HUES48 (cell line): ENCODE data around the gene MAP7D3.
"Not testable (repeated sequence)": the region's sequence is repeated elsewhere in the genome, so short reads cannot be mapped to it uniquely, and the experiment has no call there.

Source experiments
- H3K27ac ChIP-seq: one replicate; pipeline ENCODE4 v1.7.0; 2013; ENCODE audit warnings: low read depth, low read length, inconsistent platforms
- H3K27me3 ChIP-seq: 2 replicates; pipeline ENCODE4 v1.6.1; 2013; ENCODE audit warnings: mild to moderate bottlenecking, low read length; ENCODE audit not compliant: control insufficient read depth, insufficient read depth
- H3K36me3 ChIP-seq: 2 replicates; pipeline ENCODE4 v1.6.1; 2013; ENCODE audit warnings: low read length; ENCODE audit not compliant: control insufficient read depth, insufficient read depth
- H3K4me1 ChIP-seq: 2 replicates; pipeline ENCODE4 v1.6.1; 2013; ENCODE audit warnings: mild to moderate bottlenecking, low read length; ENCODE audit not compliant: control insufficient read depth, insufficient read depth
- H3K4me3 ChIP-seq: 2 replicates; pipeline ENCODE4 v1.5.1; 2013; ENCODE audit warnings: mild to moderate bottlenecking, low read depth, low read length
- H3K9ac ChIP-seq: 2 replicates; pipeline ENCODE4 v1.6.1; 2013; ENCODE audit warnings: mild to moderate bottlenecking, low read depth, low read length, moderate library complexity
- H3K9me3 ChIP-seq: 2 replicates; pipeline ENCODE4 v1.6.1; 2013; ENCODE audit warnings: low read length; ENCODE audit not compliant: control insufficient read depth, insufficient read depth

Gene MAP7D3

DNA sequence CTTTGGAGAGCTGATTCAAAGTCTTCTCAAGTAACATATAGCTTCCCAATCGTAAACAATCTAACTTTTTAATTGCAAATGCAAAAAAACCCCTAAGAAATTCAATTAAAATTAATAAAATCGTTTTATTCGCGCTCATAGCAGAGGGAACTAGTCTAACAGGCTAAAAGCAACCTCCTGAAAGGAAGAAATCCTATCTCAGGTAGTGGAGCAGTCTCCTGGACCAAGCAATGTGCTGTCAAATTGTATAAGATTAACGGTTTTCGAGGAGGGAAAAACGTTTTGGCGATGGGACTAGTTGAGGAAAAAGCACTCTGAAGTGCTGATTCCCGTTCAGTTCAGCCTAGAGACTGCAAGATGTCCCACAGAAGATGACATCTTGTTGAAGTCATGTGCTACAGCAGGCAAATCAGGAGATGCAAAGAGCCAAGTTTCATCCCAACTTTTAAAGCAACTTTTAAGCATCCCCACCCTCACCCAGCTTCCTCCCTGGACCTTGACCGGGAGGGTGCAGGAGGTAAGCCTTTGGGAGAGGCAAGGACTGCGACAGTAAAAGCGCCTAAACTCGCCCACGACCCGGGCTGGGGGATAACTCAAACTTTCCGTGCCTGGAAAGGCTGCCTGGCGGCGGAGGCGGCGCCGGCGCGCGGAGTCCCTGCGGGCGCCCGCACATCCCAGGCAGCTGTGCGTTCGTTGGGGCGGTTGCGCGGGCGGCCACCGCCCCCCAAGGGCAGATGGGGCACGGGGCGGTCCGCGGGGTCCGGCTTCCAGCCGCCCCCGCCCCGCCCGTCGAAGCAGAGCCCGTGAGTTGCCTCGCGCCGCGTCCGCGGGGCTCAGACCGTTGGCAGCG is 784 bp downstream of the MAP7D3 start:
- Histone ChIP-seq H3K9me3 (no peaks in the 10 kb centered on the region), H3K9ac (peak overlapping the region; percentile 80), H3K4me3 (peak overlapping the region; percentile 88), H3K27ac (peak overlapping the region; percentile 73), H3K36me3 (peaks cover 4% of the 10 kb centered on the region; the same call in 1 of the 2 replicates), H3K4me1 (peaks cover 16% of the 10 kb centered on the region), H3K27me3 (no peaks in the 10 kb centered on the region)

- H3K27me3 ChIP-seq, result no peaks in the 10 kb centered on the region
- no peak overlapping the region for H3K4me3 ChIP-seq
- H3K36me3 ChIP-seq, result peaks cover 45% of the 10 kb centered on the region
- H3K27ac ChIP-seq, result no peak overlapping the region
- H3K4me1 ChIP-seq, result peaks cover 11% of the 10 kb centered on the region; the same call in 1 of the 2 replicates
- no peak overlapping the region for H3K9ac ChIP-seq
- H3K9me3 ChIP-seq, result no peaks in the 10 kb centered on the region
These were observed 5.0 kb downstream of the MAP7D3 start for GRCh38 chrX:136246201-136246600.

DNA sequence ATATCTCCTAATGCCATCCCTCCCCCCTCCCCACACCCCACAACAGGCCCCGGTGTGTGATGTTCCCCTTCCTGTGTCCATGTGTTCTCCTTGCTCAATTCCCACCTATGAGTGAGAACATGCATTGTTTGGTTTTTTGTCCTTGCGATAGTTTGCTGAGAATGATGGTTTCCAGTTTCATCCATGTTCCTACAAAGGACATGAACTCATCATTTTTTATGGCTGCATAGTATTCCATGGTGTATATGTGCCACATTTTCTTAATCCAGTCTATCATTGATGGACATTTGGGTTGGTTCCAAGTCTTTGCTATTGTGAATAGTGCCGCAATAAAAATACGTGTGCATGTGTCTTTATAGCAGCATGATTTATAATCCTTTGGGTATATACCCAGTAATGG is 13.4 kb downstream of the MAP7D3 start:
- not testable (repeated sequence) for H3K9me3 ChIP-seq, H3K4me3 ChIP-seq, H3K27me3 ChIP-seq, H3K9ac ChIP-seq, H3K27ac ChIP-seq, H3K4me1 ChIP-seq
- H3K36me3 ChIP-seq, result peaks cover 90% of the 10 kb centered on the region

DNA sequence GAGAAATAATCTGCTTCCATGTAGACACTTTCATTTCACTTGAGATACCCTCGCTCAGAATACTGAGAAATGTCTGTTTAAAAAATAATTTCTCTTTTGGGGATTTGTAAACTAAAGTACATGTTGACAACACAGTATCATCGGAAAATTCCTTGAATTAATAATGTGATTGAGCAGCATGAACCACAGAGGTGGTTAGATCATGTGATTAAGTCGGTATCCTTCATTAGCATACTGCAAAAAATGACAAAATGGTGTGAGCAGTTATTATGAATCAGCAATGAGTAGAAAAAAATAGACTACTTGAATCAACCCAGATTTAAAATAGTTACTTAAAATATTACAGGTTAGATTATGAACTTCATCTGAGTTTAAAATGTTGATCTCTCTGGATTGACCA is 14.1 kb downstream of the MAP7D3 start:
- Histone ChIP-seq H3K27me3 (no peaks in the 10 kb centered on the region), H3K4me1 (no peaks in the 10 kb centered on the region), H3K9me3 (no peaks in the 10 kb centered on the region), H3K36me3 (peaks cover 90% of the 10 kb centered on the region), H3K9ac (no peak overlapping the region), H3K4me3 (no peak overlapping the region), H3K27ac (no peak overlapping the region)

- Histone ChIP-seq H3K9ac (no peak overlapping the region), H3K27ac (no peak overlapping the region), H3K4me3 (no peak overlapping the region), H3K27me3 (no peaks in the 10 kb centered on the region), H3K4me1 (peaks cover 4% of the 10 kb centered on the region; the same call in 1 of the 2 replicates), H3K9me3 (no peaks in the 10 kb centered on the region), H3K36me3 (peaks cover 94% of the 10 kb centered on the region)
These were observed 22.4 kb downstream of the MAP7D3 start for GRCh38 chrX:136228839-136229207.

DNA sequence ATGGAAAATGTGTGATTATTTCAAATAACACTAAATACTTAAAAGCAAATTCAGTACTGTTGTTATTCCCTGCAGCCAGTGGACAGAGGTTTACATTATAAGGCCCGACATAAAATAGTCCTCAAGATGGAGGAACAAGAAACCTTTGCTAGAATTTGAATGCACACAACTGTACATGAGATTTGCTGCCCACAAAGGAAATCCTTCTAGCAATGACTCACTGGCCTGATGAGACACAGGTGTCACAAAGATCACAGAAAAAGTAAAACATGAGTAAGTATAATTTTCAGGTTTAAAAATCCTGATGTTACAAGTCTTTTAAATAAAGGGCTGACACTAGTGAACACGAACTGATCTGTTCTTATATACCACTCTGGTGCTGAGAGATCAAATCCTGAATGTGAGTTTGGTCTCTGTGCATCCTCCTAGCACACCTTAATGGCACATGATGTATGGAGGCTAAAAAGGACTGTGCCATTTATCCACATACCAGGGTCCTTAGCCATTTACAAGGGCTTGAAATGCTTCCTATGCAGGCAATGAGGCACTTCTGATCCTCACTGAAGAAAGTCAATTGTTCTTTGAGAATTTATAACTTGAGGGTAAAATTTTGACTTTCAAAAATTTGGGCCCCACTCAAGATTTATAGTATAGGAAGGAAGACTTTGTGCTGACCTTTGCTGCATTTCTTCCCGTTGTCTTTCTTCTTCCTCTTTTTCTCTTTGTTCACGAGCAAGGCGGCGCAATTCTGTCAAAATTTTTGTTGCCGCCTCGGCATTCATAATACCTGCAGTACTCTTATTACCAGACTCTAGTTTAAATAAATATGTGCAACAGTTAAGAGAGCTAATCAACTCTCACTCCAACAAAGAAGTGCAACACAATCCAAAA is 23.0 kb downstream of the MAP7D3 start:
- Histone ChIP-seq H3K36me3 (peaks cover 97% of the 10 kb centered on the region), H3K9ac (no peak overlapping the region), H3K27ac (no peak overlapping the region), H3K4me1 (peaks cover 4% of the 10 kb centered on the region; the same call in 1 of the 2 replicates), H3K27me3 (no peaks in the 10 kb centered on the region), H3K4me3 (no peak overlapping the region), H3K9me3 (no peaks in the 10 kb centered on the region)

GRCh38 chrX:136227074-136227473 is 24.1 kb downstream of the MAP7D3 start:
- no peaks in the 10 kb centered on the region for H3K27me3 ChIP-seq
- peaks cover 98% of the 10 kb centered on the region for H3K36me3 ChIP-seq

DNA sequence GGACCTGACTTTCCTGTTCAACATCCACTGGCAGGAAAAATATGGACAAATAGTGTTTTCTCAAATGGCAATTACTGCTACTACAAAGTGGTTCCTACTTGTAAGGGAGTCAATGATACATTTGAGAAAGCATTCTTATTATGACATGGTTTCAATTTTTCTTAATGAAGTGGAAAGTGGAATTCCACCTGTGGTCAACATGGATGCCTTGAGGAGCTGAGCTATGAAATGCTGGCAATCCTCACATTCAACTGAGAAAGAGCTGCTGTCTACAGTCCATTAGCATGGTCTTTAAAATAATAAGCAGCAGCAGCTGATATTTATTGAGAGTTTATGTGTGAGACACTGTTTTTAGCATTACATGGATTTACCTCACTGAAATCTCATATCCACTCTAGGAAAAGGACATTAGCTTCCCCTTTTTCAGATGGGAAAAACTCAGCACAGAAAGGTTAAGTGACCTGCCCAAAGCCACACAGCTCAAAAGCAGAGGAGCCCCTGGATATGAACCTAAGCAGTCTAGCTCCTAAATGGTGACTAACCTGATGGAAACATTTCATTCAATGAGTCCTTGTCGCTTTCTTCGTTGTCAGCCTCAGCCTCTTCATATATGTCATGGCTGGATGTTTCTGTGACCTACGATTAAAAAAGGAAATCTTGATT is 29.2 kb downstream of the MAP7D3 start:
- H3K36me3 ChIP-seq, result peaks cover 95% of the 10 kb centered on the region

More at GRCh38 chrX:136227074-136227473, 24.1 kb downstream of the MAP7D3 start:
- H3K4me1 ChIP-seq, result peaks cover 4% of the 10 kb centered on the region; the same call in 1 of the 2 replicates
- no peak overlapping the region for H3K27ac ChIP-seq
- no peaks in the 10 kb centered on the region for H3K9me3 ChIP-seq
- H3K4me3 ChIP-seq, result no peak overlapping the region
- H3K9ac ChIP-seq, result no peak overlapping the region

GRCh38 chrX:136220951-136221350 is 30.2 kb downstream of the MAP7D3 start:
- no peak overlapping the region for H3K4me3 ChIP-seq
- no peaks in the 10 kb centered on the region for H3K9me3 ChIP-seq
- H3K9ac ChIP-seq, result no peak overlapping the region
- no peaks in the 10 kb centered on the region; the same call in 1 of the 2 replicates for H3K27me3 ChIP-seq
- H3K36me3 ChIP-seq, result peaks cover 92% of the 10 kb centered on the region
- H3K27ac ChIP-seq, result no peak overlapping the region
- H3K4me1 ChIP-seq, result peaks cover 4% of the 10 kb centered on the region; the same call in 1 of the 2 replicates

More for the DNA sequence above, 29.2 kb downstream of the MAP7D3 start:
- no peak overlapping the region for H3K27ac ChIP-seq
- no peaks in the 10 kb centered on the region; the same call in 1 of the 2 replicates for H3K27me3 ChIP-seq
- no peaks in the 10 kb centered on the region for H3K9me3 ChIP-seq
- H3K4me1 ChIP-seq, result peaks cover 4% of the 10 kb centered on the region; the same call in 1 of the 2 replicates
- H3K9ac ChIP-seq, result no peak overlapping the region
- H3K4me3 ChIP-seq, result no peak overlapping the region

DNA sequence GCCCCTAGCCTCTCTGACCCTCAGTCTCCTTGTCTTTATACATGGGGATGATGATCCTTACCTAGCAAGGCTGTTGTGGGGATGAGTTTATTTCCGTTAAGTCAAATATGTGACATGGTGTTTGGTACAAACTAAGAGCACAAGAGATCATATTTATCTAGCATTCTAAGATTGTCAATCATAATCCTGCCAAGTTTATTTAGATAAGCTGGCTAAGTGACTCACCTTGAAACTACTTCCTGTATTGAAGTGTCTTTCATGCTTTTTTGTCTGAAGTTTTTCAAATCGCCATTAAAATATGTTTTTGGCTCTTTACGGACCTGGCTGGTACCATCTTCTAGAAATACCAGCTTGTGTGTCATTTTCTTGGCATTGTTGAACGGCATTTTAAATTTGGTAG is 30.7 kb downstream of the MAP7D3 start:
- Histone ChIP-seq H3K4me1 (peaks cover 2% of the 10 kb centered on the region; the same call in 1 of the 2 replicates), H3K36me3 (peaks cover 88% of the 10 kb centered on the region), H3K27me3 (no peaks in the 10 kb centered on the region; the same call in 1 of the 2 replicates), H3K4me3 (no peak overlapping the region), H3K9ac (no peak overlapping the region), H3K9me3 (no peaks in the 10 kb centered on the region), H3K27ac (no peak overlapping the region)
